SK-N-SH (cell line): ENCODE results near the gene TRIM69. TPM values are rescaled to one million over a fixed set of nuclear protein-coding genes. Genes with fewer than 3 reads are reported as not detected.

Source experiments
- CTCF ChIA-PET: fragments of 300-600, 350-600 bp; formaldehyde crosslinking; extraction: SDS; loops from one replicate; lab custom pipeline; 2021; lab: Yijun Ruan, JAX
- POLR2A ChIA-PET: fragments of 350-600 bp; sonication (Branson Sonifier 250); formaldehyde crosslinking; extraction: SDS; loops from one replicate; lab custom pipeline; 2020; ENCODE audit warnings: antibody characterized with exemption, inconsistent platforms; lab: Yijun Ruan, JAX
- DNase-seq: peaks from one replicate; pipeline ENCODE4 v3.0.0; 2012
- H2AFZ ChIP-seq: fragments of 200-600 bp; sonication (generic); 2 replicates; pipeline ENCODE4 v1.8.1; 2016; ENCODE audit warnings: antibody characterized with exemption, mild to moderate bottlenecking, low read depth
- H3F3A ChIP-seq: fragments of 200-600 bp; sonication (generic); replicated peaks from 2 replicates; pipeline ENCODE3; 2016; ENCODE audit warnings: antibody characterized with exemption, mild to moderate bottlenecking; ENCODE audit not compliant: insufficient read depth
- H3K27ac ChIP-seq, 2 experiments: fragments of 200-500 bp in 1 of 2; fragments of 200-600 bp in 1 of 2; sonication (Bioruptor generic) in 1 of 2; sonication (generic), shearing (Covaris generic) in 1 of 2; 2 replicates each; pipeline versions ENCODE4 v1.5.1 to v1.6.1; 2014 to 2016; ENCODE audit warnings: low read depth in 2 of 2, inconsistent platforms in 1 of 2, low read length in 1 of 2, mild to moderate bottlenecking in 1 of 2, mixed read lengths in 1 of 2
- H3K27me3 ChIP-seq: fragments of 200-600 bp; sonication (generic), shearing (Covaris generic); 2 replicates; pipeline ENCODE4 v1.6.1; 2016; ENCODE audit warnings: mixed run types; ENCODE audit not compliant: insufficient read depth
- H3K36me3 ChIP-seq, 2 experiments: fragments of 200-500 bp in 1 of 2; fragments of 200-600 bp in 1 of 2; sonication (Bioruptor generic) in 1 of 2; sonication (generic) in 1 of 2; replicated peaks in 1 of 2; 2 replicates each; pipeline versions ENCODE3 to v1.5.1; 2014 to 2016; ENCODE audit warnings: low read length in 1 of 2, mild to moderate bottlenecking in 1 of 2; ENCODE audit not compliant: insufficient read depth in 2 of 2, control insufficient read depth in 1 of 2
- H3K4me1 ChIP-seq, 2 experiments: fragments of 200-500 bp in 1 of 2; fragments of 200-600 bp in 1 of 2; sonication (Bioruptor generic) in 1 of 2; sonication (generic), shearing (Covaris generic) in 1 of 2; 2 replicates each; pipeline versions ENCODE4 v1.5.1 to v1.6.1; 2014 to 2016; ENCODE audit warnings: low read depth in 1 of 2, low read length in 1 of 2, mixed run types in 1 of 2; ENCODE audit not compliant: insufficient read depth in 2 of 2, control insufficient read depth in 1 of 2
- H3K4me2 ChIP-seq: fragments of 200-600 bp; sonication (generic), shearing (Covaris generic); 2 replicates; pipeline ENCODE4 v1.6.1; 2017; ENCODE audit warnings: mixed run types
- H3K4me3 ChIP-seq, 2 experiments: fragments of 200-500 bp in 1 of 2; fragments of 200-600 bp in 1 of 2; sonication (Bioruptor generic) in 1 of 2; sonication (generic), shearing (Covaris generic) in 1 of 2; 2 replicates each; pipeline versions ENCODE4 v1.5.1 to v1.8.1; 2014 to 2016; ENCODE audit warnings: low read depth in 2 of 2, inconsistent platforms in 1 of 2, low read length in 1 of 2, mild to moderate bottlenecking in 1 of 2, mixed read lengths in 1 of 2, moderate library complexity in 1 of 2
- H3K79me2 ChIP-seq: fragments of 200-600 bp; sonication (generic); 2 replicates; pipeline ENCODE4 v1.8.1; 2017; ENCODE audit warnings: mild to moderate bottlenecking; ENCODE audit not compliant: insufficient read depth
- H3K9ac ChIP-seq: fragments of 200-600 bp; sonication (generic); 2 replicates; pipeline ENCODE4 v1.6.1; 2017; ENCODE audit warnings: mixed run types
- H3K9me2 ChIP-seq: fragments of 200-600 bp; sonication (generic); 2 replicates; pipeline ENCODE4 v1.6.1; 2017; ENCODE audit warnings: mixed run types
- H3K9me3 ChIP-seq: fragments of 200-600 bp; sonication (generic); 2 replicates; pipeline ENCODE4 v1.6.1; 2017; ENCODE audit warnings: mixed run types, mild to moderate bottlenecking, moderate library complexity
- H4K20me1 ChIP-seq: fragments of 200-600 bp; sonication (generic); 2 replicates; pipeline ENCODE4 v1.6.1; 2017; ENCODE audit warnings: mild to moderate bottlenecking, mixed run types; ENCODE audit not compliant: insufficient read depth
- CHD2 ChIP-seq: fragments of 150-350 bp; IDR thresholded peaks from 2 replicates; pipeline ENCODE4 v1.6.1; 2018; ENCODE audit warnings: low read length; ENCODE audit not compliant: partially characterized antibody
- ELF1 ChIP-seq: IDR thresholded peaks from 2 replicates; pipeline ENCODE4 v1.4.0; 2012
- EZH2phosphoT487 ChIP-seq: fragments of 200-600 bp; sonication (generic); IDR thresholded peaks from 2 replicates; pipeline ENCODE4 v1.6.1; 2017; ENCODE audit warnings: low read depth, mixed run types, mild to moderate bottlenecking, antibody characterized with exemption, moderate library complexity, borderline replicate concordance
- GABPA ChIP-seq: IDR thresholded peaks from 2 replicates; pipeline ENCODE4 v1.4.0; 2012; ENCODE audit warnings: low read depth, mild to moderate bottlenecking
- GATA2 ChIP-seq: sonication (generic); formaldehyde crosslinking; IDR thresholded peaks from 2 replicates; pipeline ENCODE4 v1.5.0; 2020; ENCODE audit warnings: mild to moderate bottlenecking, missing genetic modification reagents
- JUND ChIP-seq: IDR thresholded peaks from 2 replicates; pipeline ENCODE4 v1.4.0; 2012
- MAX ChIP-seq: IDR thresholded peaks from 2 replicates; pipeline ENCODE4 v1.4.0; 2012; ENCODE audit warnings: low read depth
- MEF2A ChIP-seq: IDR thresholded peaks from 2 replicates; pipeline ENCODE4 v1.4.0; 2012; ENCODE audit warnings: low read depth, borderline replicate concordance
- NFIC ChIP-seq: IDR thresholded peaks from 2 replicates; pipeline ENCODE4 v1.4.0; 2012; ENCODE audit warnings: borderline replicate concordance
- PBX3 ChIP-seq: IDR thresholded peaks from 2 replicates; pipeline ENCODE4; 2012
- RAD21 ChIP-seq: IDR thresholded peaks from 2 replicates; pipeline ENCODE4 v1.6.1; 2012; ENCODE audit warnings: mild to moderate bottlenecking, low read length
- RCOR1 ChIP-seq: fragments of 150-350 bp; IDR thresholded peaks from 2 replicates; pipeline ENCODE4 v1.6.1; 2017; ENCODE audit warnings: antibody characterized with exemption, low read length
- SMC3 ChIP-seq: IDR thresholded peaks from 2 replicates; pipeline ENCODE4 v1.6.1; 2012; ENCODE audit warnings: low read depth, low read length, improper control_type of control experiment
- TAF1 ChIP-seq: IDR thresholded peaks from 2 replicates; pipeline ENCODE4 v1.6.1; 2012; ENCODE audit warnings: low read depth, mild to moderate bottlenecking, low read length, moderate library complexity, borderline replicate concordance
- TCF12 ChIP-seq: IDR thresholded peaks from 2 replicates; pipeline ENCODE4 v1.4.0; 2012
- TEAD4 ChIP-seq: IDR thresholded peaks from 2 replicates; pipeline ENCODE4 v1.4.0; 2012; ENCODE audit warnings: mild to moderate bottlenecking, borderline replicate concordance; ENCODE audit not compliant: insufficient read depth
- WGBS: methylation state at CpG from one replicate; pipeline ENCODE4 v1.1.6; 2017; ENCODE audit warnings: low lambda C conversion rate; 5-methylcytosine and 5-hydroxymethylcytosine counted together
- polyA plus RNA-seq, 3 experiments: library from polyadenylated mRNA; depleted of rRNA; stranded (reverse); fragments of >200 nt; gene quantifications; 2 replicates each; pipeline ENCODE4 v1.2.3, GENCODE V29; 2012
- TF ChIP-seq, protein P1 (sequence below): IDR thresholded peaks from 2 replicates; pipeline ENCODE4 v1.4.0; 2012; ENCODE audit warnings: low read depth, borderline replicate concordance
- TF ChIP-seq, protein P2 (sequence below): fragments of 150-350 bp; IDR thresholded peaks from 2 replicates; pipeline ENCODE4 v1.6.1; 2016; ENCODE audit warnings: mild to moderate bottlenecking, low read depth, low read length
- TF ChIP-seq, protein P3 (sequence below): fragments of 150-350 bp; IDR thresholded peaks from 2 replicates; pipeline ENCODE4 v1.6.1; 2017; ENCODE audit warnings: antibody characterized with exemption, low read length, low read depth, borderline replicate concordance

TRIM69 gene
- polyA plus RNA-seq, 1 of the 3 experiments (the other 2 are of a cell fraction) = 9.7 TPM

- Histone ChIP-seq H3K4me1 (no peaks in the 10 kb centered on the region), H3K9me2 (no peaks in the 10 kb centered on the region), H3K4me2 (no peak overlapping the region), H3K27ac (no peak overlapping the region)
- CTCF ChIA-PET = interaction anchor here (1.0 to 1.1 kb wide), 2 partner anchors 12 to 13 kb away, joined by 3 read pairs; no protein-coding TSS in a partner anchor
- no peak for TF ChIP-seq GATA2
- TF ChIP-seq, protein P1, sequence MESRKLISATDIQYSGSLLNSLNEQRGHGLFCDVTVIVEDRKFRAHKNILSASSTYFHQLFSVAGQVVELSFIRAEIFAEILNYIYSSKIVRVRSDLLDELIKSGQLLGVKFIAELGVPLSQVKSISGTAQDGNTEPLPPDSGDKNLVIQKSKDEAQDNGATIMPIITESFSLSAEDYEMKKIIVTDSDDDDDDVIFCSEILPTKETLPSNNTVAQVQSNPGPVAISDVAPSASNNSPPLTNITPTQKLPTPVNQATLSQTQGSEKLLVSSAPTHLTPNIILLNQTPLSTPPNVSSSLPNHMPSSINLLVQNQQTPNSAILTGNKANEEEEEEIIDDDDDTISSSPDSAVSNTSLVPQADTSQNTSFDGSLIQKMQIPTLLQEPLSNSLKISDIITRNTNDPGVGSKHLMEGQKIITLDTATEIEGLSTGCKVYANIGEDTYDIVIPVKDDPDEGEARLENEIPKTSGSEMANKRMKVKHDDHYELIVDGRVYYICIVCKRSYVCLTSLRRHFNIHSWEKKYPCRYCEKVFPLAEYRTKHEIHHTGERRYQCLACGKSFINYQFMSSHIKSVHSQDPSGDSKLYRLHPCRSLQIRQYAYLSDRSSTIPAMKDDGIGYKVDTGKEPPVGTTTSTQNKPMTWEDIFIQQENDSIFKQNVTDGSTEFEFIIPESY = no peak
- TF ChIP-seq, protein P2, sequence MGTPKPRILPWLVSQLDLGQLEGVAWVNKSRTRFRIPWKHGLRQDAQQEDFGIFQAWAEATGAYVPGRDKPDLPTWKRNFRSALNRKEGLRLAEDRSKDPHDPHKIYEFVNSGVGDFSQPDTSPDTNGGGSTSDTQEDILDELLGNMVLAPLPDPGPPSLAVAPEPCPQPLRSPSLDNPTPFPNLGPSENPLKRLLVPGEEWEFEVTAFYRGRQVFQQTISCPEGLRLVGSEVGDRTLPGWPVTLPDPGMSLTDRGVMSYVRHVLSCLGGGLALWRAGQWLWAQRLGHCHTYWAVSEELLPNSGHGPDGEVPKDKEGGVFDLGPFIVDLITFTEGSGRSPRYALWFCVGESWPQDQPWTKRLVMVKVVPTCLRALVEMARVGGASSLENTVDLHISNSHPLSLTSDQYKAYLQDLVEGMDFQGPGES = no peak
- TF ChIP-seq GABPA = no peak
- no peak for TF ChIP-seq RAD21
- TF ChIP-seq MEF2A = no peak
- TF ChIP-seq RCOR1 = no peak
- no peak for TF ChIP-seq TCF12
- TF ChIP-seq TAF1 = no peak
- TF ChIP-seq MAX = no peak
- no peak for TF ChIP-seq PBX3
- no peak for TF ChIP-seq NFIC
- no peak for TF ChIP-seq EZH2phosphoT487
- no peak for TF ChIP-seq CHD2
- TF ChIP-seq, protein P3, sequence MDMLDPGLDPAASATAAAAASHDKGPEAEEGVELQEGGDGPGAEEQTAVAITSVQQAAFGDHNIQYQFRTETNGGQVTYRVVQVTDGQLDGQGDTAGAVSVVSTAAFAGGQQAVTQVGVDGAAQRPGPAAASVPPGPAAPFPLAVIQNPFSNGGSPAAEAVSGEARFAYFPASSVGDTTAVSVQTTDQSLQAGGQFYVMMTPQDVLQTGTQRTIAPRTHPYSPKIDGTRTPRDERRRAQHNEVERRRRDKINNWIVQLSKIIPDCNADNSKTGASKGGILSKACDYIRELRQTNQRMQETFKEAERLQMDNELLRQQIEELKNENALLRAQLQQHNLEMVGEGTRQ = no peak
- TF ChIP-seq JUND = no peak
- TF ChIP-seq SMC3 = no peak
- TF ChIP-seq ELF1 = no peak
- no peak for TF ChIP-seq TEAD4
- TF ChIP-seq, all 33 proteins: peak for 0
- Histone ChIP-seq H3K79me2 (no peaks in the 10 kb centered on the region), H3K9me3 (no peaks in the 10 kb centered on the region), H3K36me3 (no peaks in the 10 kb centered on the region), H3F3A (no peaks in the 10 kb centered on the region), H4K20me1 (no peaks in the 10 kb centered on the region), H3K9ac (no peak overlapping the region), H2AFZ (no peak overlapping the region), H3K4me3 (no peak overlapping the region), H3K27me3 (peaks cover 22% of the 10 kb centered on the region; the same call in 1 of the 2 replicates)
- POLR2A ChIA-PET = no interaction called here
- WGBS = 43% methylated on average over 4 of the region's 4 CpGs
- no peak for DNase-seq
These were observed 68.1 kb downstream of the TRIM69 start for GRCh38 chr15:44804298-44805046.
